ENCODE results near the gene ECM2. TPM values are rescaled to one million over a fixed set of nuclear protein-coding genes. Genes with fewer than 3 reads are reported as not detected.

Gene ECM2
- polyA plus RNA-seq, 1 experiment: 1.9 TPM

GRCh38 chr9:92527832-92528521 lies 7.8 kb downstream of the ECM2 start:
- ChIA-PET POLR2A (interaction anchor here (0.6 kb wide), 1 partner anchor 30 kb away, joined by 3 read pairs; no protein-coding TSS in a partner anchor), CTCF (interaction anchor here (0.8 to 1.1 kb wide), 2 partner anchors 9 to 20 kb away, joined by 3 read pairs; no protein-coding TSS in a partner anchor)
- no peak for TF ChIP-seq CTCF (IDR thresholded peaks at IDR 0.05; ENCODE audit: insufficient read depth, low read depth, low read length)
- H3K36me3 ChIP-seq (ENCODE audit: control insufficient read depth, insufficient read depth, low read length): no peaks in the 10 kb centered on the region
- H3K4me3 ChIP-seq (ENCODE audit: low read depth, low read length): no peak overlapping the region
- H3K27me3 ChIP-seq (ENCODE audit: control insufficient read depth, insufficient read depth, low read length): no peaks in the 10 kb centered on the region
- no peak for DNase-seq (ENCODE audit: low read depth)

- Histone ChIP-seq H3K27me3 (ENCODE audit: control insufficient read depth, insufficient read depth, low read length) (no peaks in the 10 kb centered on the region), H3K36me3 (ENCODE audit: control insufficient read depth, insufficient read depth, low read length) (no peaks in the 10 kb centered on the region), H3K4me3 (ENCODE audit: low read depth, low read length) (no peak overlapping the region)
- no peak for TF ChIP-seq CTCF (IDR thresholded peaks at IDR 0.05; ENCODE audit: insufficient read depth, low read depth, low read length)
- CTCF ChIA-PET: interaction anchor here (0.5 to 1.9 kb wide), 2 partner anchors 11 to 14 kb away, joined by 5 read pairs; no protein-coding TSS in a partner anchor
- DNase-seq (ENCODE audit: low read depth): no peak
- POLR2A ChIA-PET: no interaction called here
Observed at GRCh38 chr9:92527291-92527828, 8.4 kb downstream of the ECM2 start.

- ChIA-PET POLR2A (no interaction called here), CTCF (interaction anchor here (0.6 kb wide), 1 partner anchor 28 kb away, joined by 4 read pairs; no protein-coding TSS in a partner anchor)
- no peak overlapping the region for H3K4me3 ChIP-seq (ENCODE audit: low read depth, low read length)
- no peaks in the 10 kb centered on the region for H3K36me3 ChIP-seq (ENCODE audit: control insufficient read depth, insufficient read depth, low read length)
- DNase-seq (ENCODE audit: low read depth): peak; percentile 19
- no peak for TF ChIP-seq CTCF (IDR thresholded peaks at IDR 0.05; ENCODE audit: insufficient read depth, low read depth, low read length)
- no peaks in the 10 kb centered on the region for H3K27me3 ChIP-seq (ENCODE audit: control insufficient read depth, insufficient read depth, low read length)
Observed at GRCh38 chr9:92525306-92525705, 10.5 kb downstream of the ECM2 start.

- no peaks in the 10 kb centered on the region for H3K36me3 ChIP-seq (ENCODE audit: control insufficient read depth, insufficient read depth, low read length)
- DNase-seq (ENCODE audit: low read depth): no peak
- no peak overlapping the region for H3K4me3 ChIP-seq (ENCODE audit: low read depth, low read length)
- POLR2A ChIA-PET: no interaction called here
- H3K27me3 ChIP-seq (ENCODE audit: control insufficient read depth, insufficient read depth, low read length): no peaks in the 10 kb centered on the region
- TF ChIP-seq CTCF (IDR thresholded peaks at IDR 0.05; ENCODE audit: insufficient read depth, low read depth, low read length): no peak
- CTCF ChIA-PET: no interaction called here
Observed at GRCh38 chr9:92524881-92525280, 10.9 kb downstream of the ECM2 start.

- no peaks in the 10 kb centered on the region for H3K27me3 ChIP-seq (ENCODE audit: control insufficient read depth, insufficient read depth, low read length)
- H3K4me3 ChIP-seq (ENCODE audit: low read depth, low read length): no peak overlapping the region
- ChIA-PET CTCF (no interaction called here), POLR2A (no interaction called here)
- H3K36me3 ChIP-seq (ENCODE audit: control insufficient read depth, insufficient read depth, low read length): no peaks in the 10 kb centered on the region
- DNase-seq (ENCODE audit: low read depth): no peak
- no peak for TF ChIP-seq CTCF (IDR thresholded peaks at IDR 0.05; ENCODE audit: insufficient read depth, low read depth, low read length)
Observed at GRCh38 chr9:92522983-92523970, 12.5 kb downstream of the ECM2 start.

Data from BJ (cell line).